ENCODE measurements around the gene LCAT.
"Not testable (repeated sequence)": the region's sequence is repeated elsewhere in the genome, so short reads cannot be mapped to it uniquely, and the experiment has no call there.

Gene LCAT

DNA sequence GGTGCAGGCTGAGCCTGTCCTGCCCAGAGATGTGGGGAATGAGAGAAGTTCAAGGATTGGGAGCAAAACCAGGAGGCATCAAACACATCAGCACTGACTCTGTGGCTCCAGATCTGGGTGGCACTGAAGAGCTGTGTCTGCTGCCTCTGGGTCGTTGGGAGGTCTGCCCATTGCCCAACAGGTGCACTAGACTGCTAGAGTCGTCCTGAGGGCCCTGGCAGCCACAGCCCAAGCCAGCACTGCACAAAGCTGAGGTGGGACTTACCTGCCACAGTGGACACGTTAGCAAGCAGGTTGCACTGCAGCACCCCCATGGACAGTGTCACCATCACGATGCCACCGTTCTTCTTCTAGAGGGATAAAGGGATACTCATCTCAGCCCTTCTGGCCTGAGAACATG, 33.1 kb upstream of the LCAT start:
- no peak for TF ChIP-seq CTCF (IDR thresholded peaks at IDR 0.05; ENCODE audit: low read depth, low read length, missing control alignments)
- no peak overlapping the region for H3K4me3 ChIP-seq (replicated peaks; ENCODE audit: low read depth, low read length)
- no peak for DNase-seq (ENCODE audit: extremely low read depth, low read depth)

- TF ChIP-seq CTCF (IDR thresholded peaks at IDR 0.05; ENCODE audit: low read depth, low read length, missing control alignments) = no peak
- H3K4me3 ChIP-seq (replicated peaks; ENCODE audit: low read depth, low read length) = no peak overlapping the region
- DNase-seq (ENCODE audit: extremely low read depth, low read depth) = no peak
Measured at GRCh38 chr16:67976205-67976604, 32.3 kb upstream of the LCAT start.

DNA sequence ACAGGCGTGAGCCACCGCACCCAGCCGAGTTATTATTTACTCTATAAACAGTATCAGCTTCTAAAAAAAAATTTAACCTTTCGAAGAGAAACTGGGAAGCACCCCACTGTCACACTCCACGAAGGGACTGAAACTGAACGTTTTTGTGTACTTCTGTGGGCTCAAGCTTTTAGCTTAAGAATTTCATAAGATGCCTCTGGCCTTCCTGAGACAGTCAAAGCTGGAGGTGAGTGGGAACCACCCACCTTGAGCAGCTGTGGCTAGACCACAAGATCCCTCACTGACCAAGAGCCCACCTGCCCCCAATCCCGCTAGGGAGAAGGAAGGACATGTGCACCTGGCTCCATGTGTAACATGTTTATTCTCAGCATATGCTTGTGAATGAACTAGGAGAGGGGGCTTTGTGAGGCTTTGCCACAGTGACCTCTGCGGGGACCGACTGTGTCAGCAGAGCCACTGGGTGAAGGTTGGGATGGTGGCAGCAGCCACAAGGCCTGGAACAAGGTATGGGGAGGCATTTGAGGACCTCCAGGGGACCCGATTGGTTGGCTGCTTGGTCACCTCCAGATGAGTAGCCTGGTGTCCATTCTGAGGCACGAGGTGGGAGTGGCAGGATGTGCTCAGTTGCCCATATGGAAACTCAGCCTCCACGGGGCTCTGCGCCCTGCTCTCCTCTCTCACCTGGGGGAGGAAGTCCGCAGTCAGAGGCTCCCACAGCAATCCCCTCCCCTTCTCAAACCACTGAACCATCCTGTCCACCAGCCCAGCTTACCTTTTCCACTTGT, 31.6 kb upstream of the LCAT start:
- TF ChIP-seq CTCF (IDR thresholded peaks at IDR 0.05; ENCODE audit: low read depth, low read length, missing control alignments) = no peak
- H3K4me3 ChIP-seq (replicated peaks; ENCODE audit: low read depth, low read length) = no peak overlapping the region
- no peak for DNase-seq (ENCODE audit: extremely low read depth, low read depth)

GRCh38 chr16:67972285-67972684, 28.4 kb upstream of the LCAT start:
- not testable (repeated sequence) for H3K4me3 ChIP-seq (replicated peaks; ENCODE audit: low read depth, low read length); DNase-seq (ENCODE audit: extremely low read depth, low read depth)

GRCh38 chr16:67971111-67971510, 27.2 kb upstream of the LCAT start:
- no peak for DNase-seq (ENCODE audit: extremely low read depth, low read depth)
- no peak overlapping the region for H3K4me3 ChIP-seq (replicated peaks; ENCODE audit: low read depth, low read length)
- TF ChIP-seq CTCF (IDR thresholded peaks at IDR 0.05; ENCODE audit: low read depth, low read length, missing control alignments) = no peak

DNA sequence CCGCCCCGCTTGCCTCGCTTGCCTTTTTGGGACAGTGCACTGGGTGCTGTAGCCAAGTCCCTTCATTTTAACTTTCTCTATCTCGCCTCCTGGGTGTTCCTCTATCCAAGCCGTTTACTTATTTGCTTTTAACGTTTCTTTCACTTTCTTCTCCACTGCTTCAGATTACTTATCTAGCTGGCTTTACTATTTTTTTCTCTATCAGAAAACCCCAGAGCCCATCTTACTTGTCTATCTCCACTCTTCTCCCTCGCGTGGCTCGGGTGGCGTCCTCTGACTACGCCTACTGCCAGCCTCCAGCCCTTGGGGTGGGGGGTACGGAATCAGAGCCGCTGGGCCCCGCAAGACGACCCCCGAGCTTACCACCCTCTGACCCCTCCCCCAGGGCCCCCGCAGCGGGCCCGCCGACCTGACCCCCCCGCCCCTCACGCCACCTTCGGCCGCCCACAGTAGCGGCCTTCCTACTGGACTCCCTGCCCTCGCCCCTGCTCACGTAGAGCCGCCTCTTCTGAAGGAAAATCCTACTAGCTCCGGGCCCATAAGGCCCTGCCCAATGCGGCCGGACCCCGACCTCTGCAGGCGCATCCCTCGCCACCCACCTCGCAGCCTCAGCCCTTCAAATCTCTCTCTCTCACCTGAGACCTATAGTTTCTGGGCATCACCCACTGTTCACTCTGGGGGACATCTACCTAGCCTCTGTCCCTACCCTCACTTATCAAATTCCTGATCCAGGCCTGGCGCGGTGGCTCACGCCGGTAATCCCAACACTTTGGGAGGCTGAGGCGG, 25.5 kb upstream of the LCAT start:
- peak overlapping the region; percentile 94 for H3K4me3 ChIP-seq (replicated peaks; ENCODE audit: low read depth, low read length)
- no peak for DNase-seq (ENCODE audit: extremely low read depth, low read depth)
- no peak for TF ChIP-seq CTCF (IDR thresholded peaks at IDR 0.05; ENCODE audit: low read depth, low read length, missing control alignments)

Measured in HFF-Myc (cell line).